Kidney (tissue), 14 donors: ENCODE results near the gene TLL1. TPM values are rescaled to one million over a fixed set of nuclear protein-coding genes. Genes with fewer than 3 reads are reported as not detected.

Source experiments
- DNase-seq, 5 donors: peaks; one replicate each; pipeline ENCODE4 v3.0.0-alpha.2; 2013 to 2020
- FAIRE-seq: peaks from 2 replicates; lab custom pipeline; 2012; peaks lifted over from hg19 to GRCh38; lab: Jason Lieb, UNC
- H3K27ac ChIP-seq, 2 donors: one replicate each; pipeline ENCODE4 v1.7.0; 2013; ENCODE audit warnings: low read depth in 2 of 2, low read length in 2 of 2, inconsistent platforms in 1 of 2
- H3K27me3 ChIP-seq: one replicate; pipeline ENCODE4 v1.7.1; 2013; ENCODE audit warnings: low read length, inconsistent platforms; ENCODE audit not compliant: control insufficient read depth, insufficient read depth
- H3K36me3 ChIP-seq, 3 donors: one replicate each; pipeline versions ENCODE4 v1.7.0 to v1.7.1; 2013; ENCODE audit warnings: low read length in 3 of 3, control low read depth in 1 of 3, inconsistent platforms in 1 of 3; ENCODE audit not compliant: insufficient read depth in 3 of 3, control insufficient read depth in 2 of 3
- H3K4me1 ChIP-seq, 3 donors: one replicate each; pipeline versions ENCODE4 v1.7.0 to v1.7.1; 2013; ENCODE audit warnings: low read length in 3 of 3, inconsistent platforms in 1 of 3, low read depth in 1 of 3; ENCODE audit not compliant: control insufficient read depth in 2 of 3, insufficient read depth in 2 of 3
- H3K4me3 ChIP-seq, 3 donors: one replicate each; pipeline versions ENCODE4 v1.7.0 to v1.8.1; 2013; ENCODE audit warnings: low read length in 3 of 3, control low read depth in 1 of 3, inconsistent platforms in 1 of 3
- H3K9ac ChIP-seq, 3 donors: one replicate each; pipeline versions ENCODE4 v1.7.0 to v1.7.1; 2013; ENCODE audit warnings: low read length in 3 of 3, control low read depth in 1 of 3, inconsistent platforms in 1 of 3
- H3K9me3 ChIP-seq, 3 donors: one replicate each; pipeline versions ENCODE4 v1.7.0 to v1.7.1; 2013; ENCODE audit warnings: low read length in 3 of 3, control low read depth in 1 of 3, inconsistent platforms in 1 of 3; ENCODE audit not compliant: control insufficient read depth in 2 of 3, insufficient read depth in 1 of 3
- CTCF ChIP-seq: IDR thresholded peaks from 3 replicates; pipeline ENCODE4 v1.5.1; 2012; ENCODE audit warnings: mild to moderate bottlenecking, moderate library complexity, borderline replicate concordance; ENCODE audit not compliant: insufficient read depth; ENCODE audit errors: extremely low read depth
- intact Hi-C: fragments of 100-400 bp; cut with DNase I; formaldehyde crosslinking; loops from one replicate; pipeline ENCODE4 v1.11.1; 2022
- polyA plus RNA-seq: library from polyadenylated mRNA; stranded (reverse); fragments of 350-450 nt; fragmentation: Illumina TruSeq; extraction: RNeasy Lipid Tissue Mini Kit (QIAGEN cat#74804); gene quantifications from one replicate; pipeline ENCODE4 v1.2.3, GENCODE V29; 2014; ENCODE audit warnings: low read depth, low replicate concordance; ENCODE audit not compliant: insufficient read depth
- total RNA-seq: library from RNA; stranded (reverse); fragmentation: NEBNext Ultra II Directional; extraction: Animal tissue kit (Norgen Biotek cat#: 25700); gene quantifications from one replicate; pipeline ENCODE4 v1.2.1, GENCODE V29; 2021
- donor health status: control.
- donor health status: control.
- donor health status: control.
- donor health status: control.
- donor health status: control.
- donor health status: DM: yes; HTN: yes; CAD: no.
- donor health status: Normal renal cell carcinoma (clear cell type).

Gene TLL1
- total and polyA plus RNA-seq, 2 donors from 2014 or later = 0.28 to 10.0 TPM

GRCh38 chr4:165927815-165928214, 54.8 kb downstream of the TLL1 start:
- Histone ChIP-seq H3K9ac (no peak overlapping the region), H3K36me3 (no peaks in the 10 kb centered on the region), H3K9me3 (no peaks in the 10 kb centered on the region), H3K4me3 (no peak overlapping the region), H3K27me3 (no peaks in the 10 kb centered on the region), H3K4me1 (no peaks in the 10 kb centered on the region), H3K27ac (no peak overlapping the region)
- FAIRE-seq (no peak), DNase-seq (no peak)
- no peak for TF ChIP-seq CTCF
- intact Hi-C loops = no loop called here

DNA sequence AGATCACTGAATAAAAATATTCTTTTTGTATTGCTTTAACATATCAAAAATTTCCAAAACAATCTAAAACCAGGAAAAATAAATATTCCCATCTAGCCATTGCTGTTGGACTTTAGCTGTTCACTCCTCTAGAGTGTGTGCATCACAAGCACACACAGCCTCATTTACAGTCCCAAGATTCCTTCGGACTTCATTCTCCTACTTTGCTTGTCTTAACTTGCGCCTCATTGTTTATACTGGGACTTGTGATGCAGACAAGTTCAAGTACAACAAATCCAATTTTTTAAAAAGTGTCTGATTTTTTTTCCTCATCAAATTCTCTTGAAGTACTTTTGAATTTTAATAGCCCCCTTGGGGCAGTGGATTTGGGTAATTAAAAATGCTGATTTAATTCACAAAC, 55.6 kb downstream of the TLL1 start:
- H3K9me3 ChIP-seq = no peaks in the 10 kb centered on the region
- no peak for TF ChIP-seq CTCF
- H3K27me3 ChIP-seq = no peaks in the 10 kb centered on the region
- H3K4me3 ChIP-seq = no peak overlapping the region
- no peaks in the 10 kb centered on the region for H3K36me3 ChIP-seq
- intact Hi-C loops = no loop called here
- no peak overlapping the region for H3K9ac ChIP-seq
- DNase-seq = no peak
- no peak for FAIRE-seq
- H3K27ac ChIP-seq = no peak overlapping the region
- H3K4me1 ChIP-seq = no peaks in the 10 kb centered on the region

- Histone ChIP-seq H3K36me3 (no peaks in the 10 kb centered on the region), H3K27me3 (no peaks in the 10 kb centered on the region), H3K9ac (no peak overlapping the region), H3K4me1 (no peaks in the 10 kb centered on the region), H3K4me3 (no peak overlapping the region), H3K27ac (no peak overlapping the region), H3K9me3 (no peaks in the 10 kb centered on the region)
- intact Hi-C loops = no loop called here
- no peak for DNase-seq
- TF ChIP-seq CTCF = no peak
- FAIRE-seq = no peak
These were observed 56.6 kb downstream of the TLL1 start for GRCh38 chr4:165929662-165930061.

DNA sequence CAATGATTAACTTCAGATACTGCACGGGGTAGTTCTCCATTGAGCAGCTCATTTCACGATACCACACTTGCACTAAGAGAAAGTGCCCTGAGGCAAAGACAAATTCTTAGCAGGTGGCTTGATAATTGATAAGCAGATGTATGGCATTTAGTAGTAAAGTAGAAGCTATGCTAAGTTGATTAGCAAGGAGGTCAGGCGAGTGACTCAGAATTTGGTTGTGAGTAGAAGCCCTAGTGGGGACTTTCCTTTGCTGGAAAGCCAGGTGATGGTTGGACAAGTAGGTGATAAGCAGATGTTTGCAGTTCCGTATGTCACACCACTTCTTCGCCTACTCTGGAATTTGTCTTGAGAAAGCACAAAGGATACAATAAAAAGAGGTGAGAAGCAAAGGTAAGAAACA, 58.7 kb downstream of the TLL1 start:
- H3K4me3 ChIP-seq = no peak overlapping the region
- H3K9ac ChIP-seq = no peak overlapping the region
- no peak for TF ChIP-seq CTCF
- no peaks in the 10 kb centered on the region for H3K4me1 ChIP-seq
- no peaks in the 10 kb centered on the region for H3K27me3 ChIP-seq
- DNase-seq (no peak), FAIRE-seq (no peak)
- H3K27ac ChIP-seq = no peak overlapping the region
- no peaks in the 10 kb centered on the region for H3K36me3 ChIP-seq
- no peaks in the 10 kb centered on the region for H3K9me3 ChIP-seq
- intact Hi-C loops = no loop called here
